ENCODE measurements around the gene NFIX. TPM values are rescaled to one million over a fixed set of nuclear protein-coding genes. Genes with fewer than 3 reads are reported as not detected.

The NFIX gene
- total and polyA plus RNA-seq, 2 of the 13 experiments (the other 11 are each of a cell fraction or from before 2014, with no cell fraction given), result 3.4 to 5.4 TPM

DNA sequence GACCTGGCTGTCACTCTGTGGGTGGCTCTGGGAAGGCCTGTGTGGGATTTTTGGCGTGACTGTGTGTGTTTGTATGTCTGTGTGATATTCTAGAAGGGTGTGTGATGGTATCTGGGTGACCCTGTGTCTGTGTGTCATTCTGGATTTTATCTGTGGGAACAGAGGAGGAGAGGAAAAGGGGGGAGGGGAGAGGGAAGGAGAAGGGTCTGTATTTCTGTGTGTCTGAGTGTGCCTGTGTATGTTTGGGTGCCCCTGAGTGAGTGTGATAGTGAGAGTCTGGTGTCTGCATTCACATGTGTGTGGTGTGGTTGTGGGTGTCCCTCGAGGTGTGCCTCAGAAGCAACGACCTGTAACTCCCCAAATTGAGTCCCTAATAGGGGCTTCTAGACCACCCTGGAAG, 8.1 kb upstream of the NFIX start:
- WGBS (ENCODE audit: low lambda C conversion rate), result 36% methylated on average over 1 of the region's 3 CpGs
- in situ Hi-C loops (cut with HindIII; ENCODE audit: extremely low pct_ligation_motif_present, low pct_unique_long_range_greater_than_20kb), result loop anchor here (5.0 kb wide), 2 partner anchors 35 to 75 kb away; no protein-coding TSS in a partner anchor
- H3K27ac ChIP-seq (ENCODE audit: extremely low read length, insufficient read depth, low read length), result no peak overlapping the region

More for the DNA sequence above, 8.1 kb upstream of the NFIX start:
- Histone ChIP-seq H3K36me3 (replicated peaks in 1 of 2; ENCODE audit: control insufficient read depth in 1 of 2, insufficient read depth in 2 of 2, low read length in 2 of 2) (no peaks in the 10 kb centered on the region), H3K4me2 (ENCODE audit: low read depth, low read length) (peak overlapping the region; percentile 98), H3K4me1 (ENCODE audit: insufficient read depth, low read length) (peaks cover 67% of the 10 kb centered on the region), H4K20me1 (ENCODE audit: insufficient read depth, low read length) (no peaks in the 10 kb centered on the region), H3K27me3 (ENCODE audit: control insufficient read depth in 1 of 2, insufficient read depth in 2 of 2, low read length in 2 of 2) (peaks cover 0 to 5% of the 10 kb centered on the region in 2 experiments; a peak in 1 of 5 replicates), H2AFZ (ENCODE audit: low read length) (no peak overlapping the region), H3K9me3 (ENCODE audit: low read length) (no peaks in the 10 kb centered on the region), H3K79me2 (ENCODE audit: insufficient read depth, low read length) (no peaks in the 10 kb centered on the region), H3K4me3 (replicated peaks in 1 of 3; ENCODE audit: insufficient read depth in 1 of 3, low read depth in 2 of 3, low read length in 3 of 3) (peak overlapping the region in 1 of 3 experiments; percentile 22; a peak in 2 of 6 replicates), H3K9ac (ENCODE audit: insufficient read depth, low read depth, low read length) (peak overlapping the region; percentile 52)
- TF ChIP-seq ZNF331 (CRISPR knock-in tag; IDR thresholded peaks at IDR 0.05) (no peak), ZNF646 (CRISPR knock-in tag; IDR thresholded peaks at IDR 0.05) (0 out of 2 replicates have a peak, but pooled peaks have one; percentile 22)
- TF ChIP-seq, protein P1, sequence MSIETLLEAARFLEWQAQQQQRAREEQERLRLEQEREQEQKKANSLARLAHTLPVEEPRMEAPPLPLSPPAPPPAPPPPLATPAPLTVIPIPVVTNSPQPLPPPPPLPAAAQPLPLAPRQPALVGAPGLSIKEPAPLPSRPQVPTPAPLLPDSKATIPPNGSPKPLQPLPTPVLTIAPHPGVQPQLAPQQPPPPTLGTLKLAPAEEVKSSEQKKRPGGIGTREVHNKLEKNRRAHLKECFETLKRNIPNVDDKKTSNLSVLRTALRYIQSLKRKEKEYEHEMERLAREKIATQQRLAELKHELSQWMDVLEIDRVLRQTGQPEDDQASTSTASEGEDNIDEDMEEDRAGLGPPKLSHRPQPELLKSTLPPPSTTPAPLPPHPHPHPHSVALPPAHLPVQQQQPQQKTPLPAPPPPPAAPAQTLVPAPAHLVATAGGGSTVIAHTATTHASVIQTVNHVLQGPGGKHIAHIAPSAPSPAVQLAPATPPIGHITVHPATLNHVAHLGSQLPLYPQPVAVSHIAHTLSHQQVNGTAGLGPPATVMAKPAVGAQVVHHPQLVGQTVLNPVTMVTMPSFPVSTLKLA (IDR thresholded peaks at IDR 0.05), result 0 out of 2 replicates have a peak, but pooled peaks have one; percentile 8
- FAIRE-seq, result no peak
- TSS peak; percentile 74 for BruUV-seq (replicated peaks)
- ATAC-seq, result no peak
- intact Hi-C loops (cut with micrococcal nuclease; ENCODE audit: unreplicated experiment), result no loop called here
- CTCF ChIA-PET (ENCODE audit: low intra/inter-chr PET ratio, low total read pairs), result no interaction called here
- POLR2A ChIA-PET, result interaction anchor here (2.9 kb wide), 1 partner anchor 68 kb away, joined by 48 read pairs; no protein-coding TSS in a partner anchor
- DNase-seq (ENCODE audit: low spot score), result no peak
